Lower leg skin (tissue), 4 donors: ENCODE measurements around the gene TUBA1C. TPM values are rescaled to one million over a fixed set of nuclear protein-coding genes. Genes with fewer than 3 reads are reported as not detected.

Experiments
- DNase-seq, 2 donors: peaks; one replicate each; pipeline ENCODE4 v3.0.0-alpha.2; 2019; ENCODE audit warnings: low spot score in 2 of 2
- H3K4me3 ChIP-seq: fragments of 200-600 bp; sonication (generic); 2 replicates; pipeline ENCODE4 v1.5.1; 2017; ENCODE audit warnings: mild to moderate bottlenecking, low read depth; ENCODE audit not compliant: poor library complexity, severe bottlenecking
- POLR2A ChIP-seq, 2 donors: fragments of 450-650 bp; IDR thresholded peaks; one replicate each; pipeline ENCODE4 v1.6.1; 2016 to 2017; ENCODE audit warnings: antibody characterized with exemption in 2 of 2, mild to moderate bottlenecking in 1 of 2, moderate library complexity in 1 of 2
- WGBS, 2 donors: methylation state at CpG; one replicate each; pipeline ENCODE4 v1.1.5; 2018; 5-methylcytosine and 5-hydroxymethylcytosine counted together
- intact Hi-C: fragments of 100-400 bp; cut with DNase I; formaldehyde crosslinking; loops from one replicate; pipeline ENCODE4 v1.15.0; 2023; ENCODE audit warnings: low total_unique reads
- total RNA-seq, 4 donors: library from RNA; depleted of rRNA; stranded (reverse); fragments of >200 nt; gene quantifications; one replicate each; pipeline ENCODE4 v1.1.0, GENCODE V29; 2016
- TF ChIP-seq, protein P1 (sequence below), 3 donors: fragments of 450-650 bp; IDR thresholded peaks; one replicate each; pipeline ENCODE4 v1.5.1; 2016; ENCODE audit warnings: antibody characterized with exemption in 3 of 3, mild to moderate bottlenecking in 3 of 3, moderate library complexity in 2 of 3

Gene TUBA1C
- total RNA-seq, 4 donors from 2014 or later: 211 to 475 (median 280) TPM

DNA sequence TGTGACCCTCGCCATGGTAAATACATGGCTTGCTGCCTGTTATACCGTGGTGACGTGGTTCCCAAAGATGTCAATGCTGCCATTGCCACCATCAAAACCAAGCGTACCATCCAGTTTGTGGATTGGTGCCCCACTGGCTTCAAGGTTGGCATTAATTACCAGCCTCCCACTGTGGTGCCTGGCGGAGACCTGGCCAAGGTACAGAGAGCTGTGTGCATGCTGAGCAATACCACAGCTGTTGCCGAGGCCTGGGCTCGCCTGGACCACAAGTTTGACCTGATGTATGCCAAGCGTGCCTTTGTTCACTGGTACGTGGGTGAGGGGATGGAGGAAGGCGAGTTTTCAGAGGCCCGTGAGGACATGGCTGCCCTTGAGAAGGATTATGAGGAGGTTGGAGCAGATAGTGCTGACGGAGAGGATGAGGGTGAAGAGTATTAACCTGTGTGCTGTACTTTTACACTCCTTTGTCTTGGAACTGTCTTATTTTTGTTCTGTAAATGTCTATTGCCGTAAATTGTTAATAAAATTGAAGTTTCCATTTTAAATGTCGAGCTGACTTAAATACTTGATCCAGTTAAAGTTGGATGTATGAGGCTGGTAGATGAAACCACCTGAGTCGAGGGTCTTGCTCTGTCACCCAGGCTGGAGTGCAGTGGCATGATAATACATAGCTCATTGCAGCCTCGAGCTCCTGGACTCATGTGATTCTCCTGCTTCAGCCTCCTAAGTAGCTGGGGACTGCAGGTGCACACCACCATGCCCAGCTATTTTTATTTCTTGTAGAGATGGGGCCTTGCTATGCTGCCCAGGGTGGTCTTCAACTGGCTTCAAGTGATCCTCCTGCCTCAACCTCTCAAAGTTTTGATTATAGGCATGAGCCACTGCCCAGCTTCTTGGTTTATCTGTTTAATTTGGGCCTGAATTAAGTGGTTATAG lies 8.2 kb downstream of the TUBA1C start:
- no peak overlapping the region for H3K4me3 ChIP-seq
- TF ChIP-seq, protein P1, sequence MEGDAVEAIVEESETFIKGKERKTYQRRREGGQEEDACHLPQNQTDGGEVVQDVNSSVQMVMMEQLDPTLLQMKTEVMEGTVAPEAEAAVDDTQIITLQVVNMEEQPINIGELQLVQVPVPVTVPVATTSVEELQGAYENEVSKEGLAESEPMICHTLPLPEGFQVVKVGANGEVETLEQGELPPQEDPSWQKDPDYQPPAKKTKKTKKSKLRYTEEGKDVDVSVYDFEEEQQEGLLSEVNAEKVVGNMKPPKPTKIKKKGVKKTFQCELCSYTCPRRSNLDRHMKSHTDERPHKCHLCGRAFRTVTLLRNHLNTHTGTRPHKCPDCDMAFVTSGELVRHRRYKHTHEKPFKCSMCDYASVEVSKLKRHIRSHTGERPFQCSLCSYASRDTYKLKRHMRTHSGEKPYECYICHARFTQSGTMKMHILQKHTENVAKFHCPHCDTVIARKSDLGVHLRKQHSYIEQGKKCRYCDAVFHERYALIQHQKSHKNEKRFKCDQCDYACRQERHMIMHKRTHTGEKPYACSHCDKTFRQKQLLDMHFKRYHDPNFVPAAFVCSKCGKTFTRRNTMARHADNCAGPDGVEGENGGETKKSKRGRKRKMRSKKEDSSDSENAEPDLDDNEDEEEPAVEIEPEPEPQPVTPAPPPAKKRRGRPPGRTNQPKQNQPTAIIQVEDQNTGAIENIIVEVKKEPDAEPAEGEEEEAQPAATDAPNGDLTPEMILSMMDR (IDR thresholded peaks at IDR 0.05): no peak
- no peak for TF ChIP-seq POLR2A (IDR thresholded peaks at IDR 0.05)
- WGBS, 2 donors: 93 to 94% methylated on average over 15 to 16 of the region's 16 CpGs
- no peak for DNase-seq
- intact Hi-C loops: no loop called here

DNA sequence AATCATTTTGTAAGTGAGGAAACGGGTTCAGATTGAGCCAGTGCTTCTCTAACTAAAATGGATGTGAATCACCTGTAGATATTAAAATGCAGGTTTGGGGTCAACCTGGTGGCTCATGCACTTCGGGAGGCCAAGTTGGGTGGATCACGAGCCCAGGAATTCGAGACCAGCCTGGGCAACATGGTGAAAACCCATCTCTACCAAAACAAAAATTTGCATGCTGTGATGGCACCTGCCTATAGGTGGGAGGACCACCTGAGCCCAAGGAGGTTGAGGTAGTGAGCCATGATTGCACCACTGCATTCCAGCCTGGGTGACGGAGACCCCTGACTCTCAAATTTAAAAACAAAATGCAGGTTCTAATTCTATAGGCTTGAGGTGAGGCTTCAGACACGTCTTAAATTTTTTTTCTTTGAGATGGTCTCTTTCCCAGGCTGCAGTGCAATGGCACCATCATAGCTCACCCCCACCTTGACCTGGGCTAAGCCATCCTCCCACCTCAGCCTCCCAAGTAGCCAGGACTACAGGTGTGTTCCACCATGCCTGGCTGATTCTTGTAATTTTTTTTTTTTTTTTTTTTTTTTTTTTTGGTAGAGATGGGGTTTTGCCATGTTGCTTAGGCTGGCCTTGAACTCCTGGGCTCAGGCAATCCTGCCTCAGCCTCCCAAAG lies 9.0 kb downstream of the TUBA1C start:
- 91 to 96% methylated on average over 6 of the region's 6 CpGs for WGBS, 2 donors
- no peak for DNase-seq
- no peak overlapping the region for H3K4me3 ChIP-seq
- TF ChIP-seq, protein P1 (IDR thresholded peaks at IDR 0.05): no peak
- TF ChIP-seq POLR2A (IDR thresholded peaks at IDR 0.05): no peak
- intact Hi-C loops: no loop called here

DNA sequence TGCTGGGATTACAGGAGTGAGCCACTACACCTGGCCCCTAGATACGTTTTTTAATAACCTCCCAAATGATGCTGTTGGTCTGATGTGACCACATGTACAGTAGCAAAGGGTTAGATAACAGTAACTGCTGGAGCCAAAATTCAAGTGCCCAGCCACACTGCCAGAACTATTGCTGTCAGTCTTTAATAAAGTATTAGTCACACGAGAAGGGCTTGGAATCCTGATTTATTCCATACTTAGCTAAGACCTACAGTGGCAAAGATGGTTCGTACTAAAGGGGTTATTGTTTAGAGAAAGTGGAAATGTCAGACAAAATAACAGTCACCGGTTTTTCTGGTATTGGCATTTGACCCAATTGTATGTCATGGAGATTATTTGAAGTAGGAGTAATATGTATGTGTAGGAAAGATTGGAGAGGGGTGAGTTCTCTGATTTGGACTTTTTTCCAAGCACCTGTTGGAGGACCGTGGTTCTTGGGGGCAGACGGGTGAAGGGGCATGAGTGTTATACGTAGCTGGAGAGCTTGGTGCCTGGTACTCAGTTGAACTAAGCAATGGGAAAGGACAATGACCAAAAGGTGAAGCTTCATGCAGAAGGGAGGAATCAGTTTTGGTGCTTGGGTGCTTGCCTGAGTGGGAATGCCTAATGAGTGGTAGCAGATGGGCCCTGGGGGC lies 9.7 kb downstream of the TUBA1C start:
- no peak for DNase-seq
- H3K4me3 ChIP-seq: no peak overlapping the region
- TF ChIP-seq, protein P1 (IDR thresholded peaks at IDR 0.05): no peak
- no peak for TF ChIP-seq POLR2A (IDR thresholded peaks at IDR 0.05)
- intact Hi-C loops: no loop called here
- 74 to 81% methylated on average over 7 of the region's 7 CpGs for WGBS, 2 donors

GRCh38 chr12:49276304-49277290 lies 11.7 kb downstream of the TUBA1C start:
- WGBS, 2 donors: 77% methylated on average over 13 of the region's 13 CpGs
- TF ChIP-seq POLR2A (IDR thresholded peaks at IDR 0.05): no peak
- TF ChIP-seq, protein P1 (IDR thresholded peaks at IDR 0.05): no peak
- intact Hi-C loops: no loop called here
- DNase-seq: no peak
- no peak overlapping the region for H3K4me3 ChIP-seq

- intact Hi-C loops: no loop called here
- DNase-seq: no peak
- 88 to 90% methylated on average over 7 of the region's 7 CpGs for WGBS, 2 donors
These were observed 12.6 kb downstream of the TUBA1C start for GRCh38 chr12:49277466-49277865.

More at GRCh38 chr12:49277466-49277865, 12.6 kb downstream of the TUBA1C start:
- TF ChIP-seq, protein P1 (IDR thresholded peaks at IDR 0.05): no peak
- H3K4me3 ChIP-seq: no peak overlapping the region
